ENCODE results near the gene MDN1. TPM values are rescaled to one million over a fixed set of nuclear protein-coding genes. Genes with fewer than 3 reads are reported as not detected.
"Not testable (repeated sequence)": the region's sequence is repeated elsewhere in the genome, so short reads cannot be mapped to it uniquely, and the experiment has no call there.

The MDN1 gene
- total and polyA plus RNA-seq, 2 experiments from 2014 or later, result 8.0 to 20.9 TPM

GRCh38 chr6:89862273-89862672 lies 42.7 kb upstream of the MDN1 start:
- H3K4me1 ChIP-seq (ENCODE audit: insufficient read depth), result no peaks in the 10 kb centered on the region
- TF ChIP-seq EZH2phosphoT487 (IDR thresholded peaks at IDR 0.05; ENCODE audit: low read depth, severe bottlenecking, unreplicated experiment) (no peak), EZH2 (IDR thresholded peaks at IDR 0.05; ENCODE audit: borderline replicate concordance) (no peak), CTCF (IDR thresholded peaks at IDR 0.05; ENCODE audit: poor library complexity) (no peak)
- no peaks in the 10 kb centered on the region for H3K79me2 ChIP-seq
- H3K27me3 ChIP-seq, result no peaks in the 10 kb centered on the region
- H3K4me2 ChIP-seq, result no peak overlapping the region
- H3K36me3 ChIP-seq (replicated peaks; ENCODE audit: insufficient read depth, low read depth), result no peaks in the 10 kb centered on the region
- no peak overlapping the region for H2AFZ ChIP-seq
- WGBS (ENCODE audit: low lambda C conversion rate, missing lambda C conversion rate), result 98% methylated on average over 5 of the region's 5 CpGs
- H3K4me3 ChIP-seq, result no peak overlapping the region
- DNase-seq (ENCODE audit: low spot score), result no peak
- H3K9me3 ChIP-seq (ENCODE audit: low read depth), result no peaks in the 10 kb centered on the region
- H3K27ac ChIP-seq, result no peak overlapping the region
- H3K9me2 ChIP-seq (replicated peaks; ENCODE audit: insufficient read depth), result no peaks in the 10 kb centered on the region
- no peaks in the 10 kb centered on the region for H4K20me1 ChIP-seq (ENCODE audit: insufficient read depth, poor library complexity, severe bottlenecking)

GRCh38 chr6:89859744-89860143 lies 40.1 kb upstream of the MDN1 start:
- no peak overlapping the region for H3K4me2 ChIP-seq
- no peaks in the 10 kb centered on the region for H3K4me1 ChIP-seq (ENCODE audit: insufficient read depth)
- no peak for TF ChIP-seq EZH2 (IDR thresholded peaks at IDR 0.05; ENCODE audit: borderline replicate concordance)
- TF ChIP-seq CTCF (IDR thresholded peaks at IDR 0.05; ENCODE audit: poor library complexity), result no peak
- TF ChIP-seq EZH2phosphoT487 (IDR thresholded peaks at IDR 0.05; ENCODE audit: low read depth, severe bottlenecking, unreplicated experiment), result no peak
- 98% methylated on average over 4 of the region's 4 CpGs for WGBS (ENCODE audit: low lambda C conversion rate, missing lambda C conversion rate)
- no peaks in the 10 kb centered on the region for H3K27me3 ChIP-seq
- no peak overlapping the region for H3K27ac ChIP-seq
- H3K9me2 ChIP-seq (replicated peaks; ENCODE audit: insufficient read depth), result no peaks in the 10 kb centered on the region
- no peaks in the 10 kb centered on the region for H3K36me3 ChIP-seq (replicated peaks; ENCODE audit: insufficient read depth, low read depth)
- H4K20me1 ChIP-seq (ENCODE audit: insufficient read depth, poor library complexity, severe bottlenecking), result no peaks in the 10 kb centered on the region
- no peaks in the 10 kb centered on the region for H3K79me2 ChIP-seq
- H3K4me3 ChIP-seq, result no peak overlapping the region
- DNase-seq (ENCODE audit: low spot score), result no peak
- H3K9me3 ChIP-seq (ENCODE audit: low read depth), result no peaks in the 10 kb centered on the region
- no peak overlapping the region for H2AFZ ChIP-seq

GRCh38 chr6:89858041-89858440 lies 38.4 kb upstream of the MDN1 start:
- H2AFZ ChIP-seq, result no peak overlapping the region
- H3K27me3 ChIP-seq, result no peaks in the 10 kb centered on the region
- H3K27ac ChIP-seq, result no peak overlapping the region
- DNase-seq (ENCODE audit: low spot score), result no peak
- H3K4me3 ChIP-seq, result no peak overlapping the region
- H3K36me3 ChIP-seq (replicated peaks; ENCODE audit: insufficient read depth, low read depth), result no peaks in the 10 kb centered on the region
- no peak for TF ChIP-seq EZH2 (IDR thresholded peaks at IDR 0.05; ENCODE audit: borderline replicate concordance)
- no peak for TF ChIP-seq EZH2phosphoT487 (IDR thresholded peaks at IDR 0.05; ENCODE audit: low read depth, severe bottlenecking, unreplicated experiment)
- TF ChIP-seq CTCF (IDR thresholded peaks at IDR 0.05; ENCODE audit: poor library complexity), result no peak
- H3K4me1 ChIP-seq (ENCODE audit: insufficient read depth), result no peaks in the 10 kb centered on the region
- WGBS (ENCODE audit: low lambda C conversion rate, missing lambda C conversion rate), result no CpG with 5 or more reads among the region's 1 CpG
- H3K79me2 ChIP-seq, result no peaks in the 10 kb centered on the region
- no peak overlapping the region for H3K4me2 ChIP-seq
- no peaks in the 10 kb centered on the region for H3K9me3 ChIP-seq (ENCODE audit: low read depth)
- H4K20me1 ChIP-seq (ENCODE audit: insufficient read depth, poor library complexity, severe bottlenecking), result no peaks in the 10 kb centered on the region
- no peaks in the 10 kb centered on the region for H3K9me2 ChIP-seq (replicated peaks; ENCODE audit: insufficient read depth)

GRCh38 chr6:89853068-89853467 lies 33.5 kb upstream of the MDN1 start:
- no peaks in the 10 kb centered on the region for H3K36me3 ChIP-seq (replicated peaks; ENCODE audit: insufficient read depth, low read depth)
- TF ChIP-seq EZH2phosphoT487 (IDR thresholded peaks at IDR 0.05; ENCODE audit: low read depth, severe bottlenecking, unreplicated experiment) (no peak), CTCF (IDR thresholded peaks at IDR 0.05; ENCODE audit: poor library complexity) (no peak), EZH2 (IDR thresholded peaks at IDR 0.05; ENCODE audit: borderline replicate concordance) (no peak)
- no peaks in the 10 kb centered on the region for H3K4me1 ChIP-seq (ENCODE audit: insufficient read depth)
- no peak overlapping the region for H3K4me3 ChIP-seq
- 93% methylated on average over 1 of the region's 1 CpG for WGBS (ENCODE audit: low lambda C conversion rate, missing lambda C conversion rate)
- H3K79me2 ChIP-seq, result peaks cover 6% of the 10 kb centered on the region
- H3K9me2 ChIP-seq (replicated peaks; ENCODE audit: insufficient read depth), result no peaks in the 10 kb centered on the region
- no peak overlapping the region for H3K4me2 ChIP-seq
- no peaks in the 10 kb centered on the region for H3K27me3 ChIP-seq
- no peak overlapping the region for H3K27ac ChIP-seq
- H2AFZ ChIP-seq, result no peak overlapping the region
- no peaks in the 10 kb centered on the region for H4K20me1 ChIP-seq (ENCODE audit: insufficient read depth, poor library complexity, severe bottlenecking)
- no peak for DNase-seq (ENCODE audit: low spot score)
- H3K9me3 ChIP-seq (ENCODE audit: low read depth), result no peaks in the 10 kb centered on the region

GRCh38 chr6:89847513-89847912 lies 27.9 kb upstream of the MDN1 start:
- H3K9me2 ChIP-seq (replicated peaks; ENCODE audit: insufficient read depth); H3K36me3 ChIP-seq (replicated peaks; ENCODE audit: insufficient read depth, low read depth): not testable (repeated sequence)

More at GRCh38 chr6:89847513-89847912, 27.9 kb upstream of the MDN1 start:
- not testable (repeated sequence) for H3K4me1 ChIP-seq (ENCODE audit: insufficient read depth); H3K27me3 ChIP-seq; DNase-seq (ENCODE audit: low spot score); H3K9me3 ChIP-seq (ENCODE audit: low read depth); H3K4me3 ChIP-seq; H3K4me2 ChIP-seq; H4K20me1 ChIP-seq (ENCODE audit: insufficient read depth, poor library complexity, severe bottlenecking); H2AFZ ChIP-seq; H3K27ac ChIP-seq
- 99% methylated on average over 5 of the region's 5 CpGs for WGBS (ENCODE audit: low lambda C conversion rate, missing lambda C conversion rate)
- H3K79me2 ChIP-seq, result peaks cover 31% of the 10 kb centered on the region

Measured in hepatocyte (in vitro differentiated cells).